HepG2 (cell line): ENCODE results near the gene KRTAP5-8. TPM values are rescaled to one million over a fixed set of nuclear protein-coding genes. Genes with fewer than 3 reads are reported as not detected.

Source experiments
- ATAC-seq: fragments of 200-7000 bp; cut with Tn5 transposase; 3 replicates; pipeline ENCODE4 v1.9.1; 2020; ENCODE audit warnings: mild to moderate bottlenecking, moderate library complexity
- BruUV-seq: library from RNA; stranded (reverse); fragments of 400-500 nt; replicated peaks from 2 replicates; lab custom pipeline; 2021; lab: Mats Ljungman, UMichigan
- CTCF ChIA-PET: fragments of 300-600 bp; formaldehyde crosslinking; extraction: SDS; loops from one replicate; lab custom pipeline; 2021; ENCODE audit warnings: low total read pairs, inconsistent platforms, low intra/inter-chr PET ratio; lab: Yijun Ruan, JAX
- POLR2A ChIA-PET: fragments of 350-600 bp; sonication (Branson Sonifier 250); formaldehyde crosslinking; loops from one replicate; lab custom pipeline; 2020; ENCODE audit warnings: antibody characterized with exemption, inconsistent platforms; lab: Yijun Ruan, JAX
- DNase-seq: peaks from one replicate; pipeline ENCODE4 v3.0.0-alpha.2; 2015; ENCODE audit warnings: low spot score
- FAIRE-seq: peaks from 3 replicates; lab custom pipeline; 2011; peaks lifted over from hg19 to GRCh38; lab: Jason Lieb, UNC
- H2AFZ ChIP-seq: one replicate; pipeline ENCODE4 v1.6.1; 2011; ENCODE audit warnings: low read length, inconsistent platforms
- H3K27ac ChIP-seq: fragments of 300-600 bp; 3 replicates; pipeline ENCODE4 v1.8.0; 2011; ENCODE audit warnings: mixed run types, mild to moderate bottlenecking, mixed read lengths, low read length, inconsistent platforms; ENCODE audit not compliant: insufficient read depth; ENCODE audit errors: extremely low read length
- H3K27me3 ChIP-seq, 2 experiments: fragments of 200-600 bp in 1 of 2; 2 replicates in 1 of 2; 3 replicates in 1 of 2; pipeline versions ENCODE4 v1.6.0 to v1.8.0; 2011; ENCODE audit warnings: low read length in 2 of 2, mild to moderate bottlenecking in 2 of 2, moderate library complexity in 2 of 2, inconsistent platforms in 1 of 2; ENCODE audit not compliant: insufficient read depth in 2 of 2, control insufficient read depth in 1 of 2
- H3K36me3 ChIP-seq, 2 experiments: fragments of 200-600 bp in 1 of 2; replicated peaks in 1 of 2; 2 replicates in 1 of 2; 3 replicates in 1 of 2; pipeline versions ENCODE4 v1.5.1 to v1.8.0; 2011; ENCODE audit warnings: low read length in 2 of 2, inconsistent platforms in 1 of 2; ENCODE audit not compliant: insufficient read depth in 2 of 2, control insufficient read depth in 1 of 2
- H3K4me1 ChIP-seq: 2 replicates; pipeline ENCODE4 v1.5.1; 2012; ENCODE audit warnings: low read length, inconsistent platforms; ENCODE audit not compliant: insufficient read depth
- H3K4me2 ChIP-seq: 2 replicates; pipeline ENCODE4 v1.6.0; 2011; ENCODE audit warnings: low read depth, low read length, inconsistent platforms
- H3K4me3 ChIP-seq, 3 experiments: fragments of 200-600 bp in 1 of 3; sonication (generic), shearing (Covaris generic) in 1 of 3; replicated peaks in 1 of 3; 2 replicates each; pipeline ENCODE4 v1.5.1; 2011 to 2016; ENCODE audit warnings: low read length in 3 of 3, inconsistent platforms in 2 of 3, low read depth in 2 of 3, mild to moderate bottlenecking in 2 of 3, control low read depth in 1 of 3, mixed read lengths in 1 of 3; ENCODE audit not compliant: insufficient read depth in 1 of 3
- H3K79me2 ChIP-seq: one replicate; pipeline ENCODE4 v1.6.1; 2011; ENCODE audit warnings: low read length, inconsistent platforms; ENCODE audit not compliant: insufficient read depth
- H3K9ac ChIP-seq: 2 replicates; pipeline ENCODE4 v1.6.0; 2011; ENCODE audit warnings: mild to moderate bottlenecking, low read depth, low read length, inconsistent platforms; ENCODE audit not compliant: insufficient read depth
- H3K9me3 ChIP-seq: 2 replicates; pipeline ENCODE4 v1.5.1; 2012; ENCODE audit warnings: mild to moderate bottlenecking, low read length
- H4K20me1 ChIP-seq: 2 replicates; pipeline ENCODE4 v1.6.0; 2011; ENCODE audit warnings: inconsistent platforms, mild to moderate bottlenecking, low read length, moderate library complexity; ENCODE audit not compliant: insufficient read depth
- CBX2 ChIP-seq, 2 experiments: fragments of 200-600 bp in 1 of 2; sonication (generic); formaldehyde crosslinking in 1 of 2; IDR thresholded peaks; 2 replicates each; pipeline versions ENCODE4 v1.7.0 to v1.8.1; 2018 to 2022; ENCODE audit warnings: low read depth in 2 of 2, low read length in 1 of 2, mild to moderate bottlenecking in 1 of 2, missing genetic modification reagents in 1 of 2
- CHD4 ChIP-seq: fragments of 200-600 bp; sonication (generic); IDR thresholded peaks from 2 replicates; pipeline ENCODE4 v1.7.0; 2017; ENCODE audit warnings: mild to moderate bottlenecking, low read length, borderline replicate concordance
- HNF1B ChIP-seq: sonication (generic); formaldehyde crosslinking; IDR thresholded peaks from 2 replicates; pipeline ENCODE4 v1.5.1; 2020; ENCODE audit warnings: mild to moderate bottlenecking, moderate library complexity, missing genetic modification reagents
- KDM5B ChIP-seq: sonication (generic); formaldehyde crosslinking; IDR thresholded peaks from 2 replicates; pipeline ENCODE4 v1.4.0; 2020; ENCODE audit warnings: missing genetic modification reagents, mild to moderate bottlenecking, borderline replicate concordance
- NFKB2 ChIP-seq: sonication (generic); formaldehyde crosslinking; IDR thresholded peaks from 2 replicates; pipeline ENCODE4 v1.4.0; 2020; ENCODE audit warnings: missing genetic modification reagents, borderline replicate concordance
- RAD51 ChIP-seq: fragments of 450-650 bp; IDR thresholded peaks from 2 replicates; pipeline ENCODE4 v1.6.1; 2016; ENCODE audit warnings: borderline replicate concordance
- SALL1 ChIP-seq: sonication (generic); formaldehyde crosslinking; IDR thresholded peaks from 2 replicates; pipeline ENCODE4 v1.8.0; 2022; ENCODE audit warnings: mild to moderate bottlenecking, missing genetic modification reagents
- SKIL ChIP-seq: sonication (generic); formaldehyde crosslinking; IDR thresholded peaks from 2 replicates; pipeline ENCODE4 v1.8.0; 2022; ENCODE audit warnings: missing genetic modification reagents, mild to moderate bottlenecking, moderate library complexity, borderline replicate concordance
- STAG1 ChIP-seq: sonication (generic); formaldehyde crosslinking; IDR thresholded peaks from 2 replicates; pipeline ENCODE4 v1.4.0; 2020; ENCODE audit warnings: missing genetic modification reagents
- ZBTB20 ChIP-seq: sonication (generic); formaldehyde crosslinking; IDR thresholded peaks from 2 replicates; pipeline ENCODE4 v1.8.1; 2023; ENCODE audit warnings: missing genetic modification reagents, low read depth, mild to moderate bottlenecking, borderline replicate concordance
- ZBTB25 ChIP-seq: IDR thresholded peaks from 2 replicates; pipeline ENCODE4 v1.6.1; 2018; ENCODE audit warnings: missing genetic modification reagents
- ZNF160 ChIP-seq: sonication (generic); formaldehyde crosslinking; IDR thresholded peaks from 2 replicates; pipeline ENCODE4 v1.8.0; 2022; ENCODE audit warnings: mild to moderate bottlenecking, inconsistent platforms, missing genetic modification reagents
- ZNF260 ChIP-seq: sonication (generic); formaldehyde crosslinking; IDR thresholded peaks from 2 replicates; pipeline ENCODE4 v1.4.0; 2020; ENCODE audit warnings: missing genetic modification reagents, low read depth, mild to moderate bottlenecking, borderline replicate concordance
- ZNF292 ChIP-seq: sonication (generic); formaldehyde crosslinking; IDR thresholded peaks from 2 replicates; pipeline ENCODE4 v1.8.1; 2022; ENCODE audit warnings: mild to moderate bottlenecking, low read depth, missing genetic modification reagents, borderline replicate concordance
- ZNF44 ChIP-seq: sonication (generic); formaldehyde crosslinking; IDR thresholded peaks from 2 replicates; pipeline ENCODE4 v1.5.1; 2020; ENCODE audit warnings: mild to moderate bottlenecking, missing genetic modification reagents
- ZNF562 ChIP-seq: sonication (generic); formaldehyde crosslinking; IDR thresholded peaks from 2 replicates; pipeline ENCODE4 v1.8.0; 2022; ENCODE audit warnings: missing genetic modification reagents, borderline replicate concordance
- ZNF781 ChIP-seq: sonication (generic); formaldehyde crosslinking; IDR thresholded peaks from 2 replicates; pipeline ENCODE4 v1.5.1; 2020; ENCODE audit warnings: borderline replicate concordance, mild to moderate bottlenecking, missing genetic modification reagents; ENCODE audit errors: not compliant biosample characterization
- WGBS: methylation state at CpG from one replicate; pipeline ENCODE4 v1.1.6; 2017; ENCODE audit warnings: low lambda C conversion rate; 5-methylcytosine and 5-hydroxymethylcytosine counted together
- in situ Hi-C: cut with HindIII; loops from 2 replicates; pipeline ENCODE4 v1.10.0; 2017; ENCODE audit warnings: low pct_unique_long_range_greater_than_20kb; ENCODE audit not compliant: extremely low pct_ligation_motif_present
- intact Hi-C: fragments of 100-400 bp; cut with micrococcal nuclease; formaldehyde crosslinking; loops from one replicate; pipeline ENCODE4 v1.10.0; 2022; ENCODE audit not compliant: unreplicated experiment
- polyA plus RNA-seq, 8 experiments: library from polyadenylated mRNA; depleted of rRNA in 3 of 8; stranded (reverse) in 7 of 8; unstranded in 1 of 8; fragments of >200 nt; fragmentation: Illumina TruSeq in 4 of 8; extraction: Trizol in 4 of 8; gene quantifications; 2 replicates each; pipeline versions ENCODE4 v1.2.1 to v1.2.3, GENCODE V29; 2011 to 2016; ENCODE audit warnings: low read depth in 4 of 8, missing spikeins in 1 of 8, mixed read lengths in 1 of 8; ENCODE audit not compliant: insufficient read depth in 1 of 8
- total RNA-seq, 5 experiments: library from RNA; depleted of rRNA; stranded (reverse); fragments of >200 nt; fragmentation: Illumina TruSeq; extraction: Trizol; gene quantifications; 2 replicates each; pipeline ENCODE4 v1.2.3, GENCODE V29; 2016; ENCODE audit warnings: low read depth in 1 of 5

The KRTAP5-8 gene
- total and polyA plus RNA-seq, 2 of the 13 experiments (the other 11 are each of a cell fraction or from before 2014, with no cell fraction given), result 0.20 TPM; not detected in 1

- intact Hi-C loops (no loop called here), in situ Hi-C loops (no loop called here)
- Histone ChIP-seq H3K36me3 (no peaks in the 10 kb centered on the region), H3K27ac (no peak overlapping the region), H3K9ac (no peak overlapping the region), H3K9me3 (no peaks in the 10 kb centered on the region), H2AFZ (no peak overlapping the region), H3K4me3 (peak overlapping the region in 1 of 3 experiments; percentile 28; a peak in 1 of 6 replicates), H3K4me2 (peak overlapping the region; percentile 47; the same call in 1 of the 2 replicates), H3K27me3 (peaks cover 5 to 39% of the 10 kb centered on the region in 2 experiments; a peak in 3 of 5 replicates), H4K20me1 (no peaks in the 10 kb centered on the region), H3K79me2 (no peaks in the 10 kb centered on the region), H3K4me1 (peaks cover 55% of the 10 kb centered on the region)
- BruUV-seq, result no TSS peak
- DNase-seq (no peak), FAIRE-seq (no peak), ATAC-seq (peak; percentile 68)
- POLR2A ChIA-PET, result no interaction called here
- CTCF ChIA-PET, result no interaction called here
- 23% methylated on average over 4 of the region's 8 CpGs for WGBS
- 0 out of 2 replicates have a peak, but pooled peaks have one; percentile 48 for TF ChIP-seq ZNF160 (CRISPR knock-in tag)
- no peak for TF ChIP-seq CBX2 (IDR thresholded peaks at IDR 0.05; ENCODE audit: low read depth, low read length)
- no peak for TF ChIP-seq CBX2 (CRISPR knock-in tag; IDR thresholded peaks at IDR 0.05; ENCODE audit: low read depth)
- no peak for TF ChIP-seq NFKB2 (CRISPR knock-in tag)
- 0 out of 2 replicates have a peak, but pooled peaks have one; percentile 23 for TF ChIP-seq KDM5B (CRISPR knock-in tag)
- TF ChIP-seq STAG1, result 0 out of 2 replicates have a peak, but pooled peaks have one; percentile 2
- no peak for TF ChIP-seq ZNF562 (CRISPR knock-in tag)
- no peak for TF ChIP-seq ZBTB25 (CRISPR knock-in tag)
- 0 out of 2 replicates have a peak, but pooled peaks have one; percentile 34 for TF ChIP-seq SALL1
- no peak for TF ChIP-seq SKIL (CRISPR knock-in tag)
- TF ChIP-seq HNF1B (CRISPR knock-in tag), result 0 out of 2 replicates have a peak, but pooled peaks have one; percentile 31
- no peak for TF ChIP-seq ZNF260 (CRISPR knock-in tag)
- no peak for TF ChIP-seq CHD4
- TF ChIP-seq ZNF44 (CRISPR knock-in tag), result no peak
- no peak for TF ChIP-seq ZBTB20 (CRISPR knock-in tag)
- no peak for TF ChIP-seq ZNF781
- 0 out of 2 replicates have a peak, but pooled peaks have one; percentile 80 for TF ChIP-seq ZNF292
- no peak for TF ChIP-seq RAD51
These were observed 31.0 kb downstream of the KRTAP5-8 start for GRCh38 chr11:71568704-71569349.
